Natural killer cell (primary cell): Measurements from ENCODE around the gene COG7. TPM values are rescaled to one million over a fixed set of nuclear protein-coding genes. Genes with fewer than 3 reads are reported as not detected.
A peak's percentile ranks its signal among the peaks of the same experiment; 100 is the strongest.

Experiments used
- ATAC-seq, 3 donors: fragments of 150-1000 bp in 2 of 3; fragments of 200-7000 bp in 1 of 3; cut with Tn5 transposase; 1 replicate in 1 of 3; 2 replicates in 2 of 3; pipeline ENCODE4 v1.10.0; 2021; ENCODE audit warnings: mild to moderate bottlenecking in 2 of 3, moderate library complexity in 2 of 3
- DNase-seq, 2 donors: peaks; one replicate each; pipeline versions ENCODE4 v3.0.0 to v3.0.0-alpha.2; 2013 to 2021; ENCODE audit warnings: mixed read lengths in 1 of 2
- H3K27ac ChIP-seq: one replicate; pipeline ENCODE4 v1.5.1; 2013; ENCODE audit warnings: mild to moderate bottlenecking, low read length
- H3K27me3 ChIP-seq: one replicate; pipeline ENCODE4 v1.6.1; 2013; ENCODE audit warnings: low read length; ENCODE audit not compliant: control insufficient read depth, insufficient read depth
- H3K36me3 ChIP-seq: one replicate; pipeline ENCODE4 v1.6.1; 2013; ENCODE audit warnings: low read length; ENCODE audit not compliant: control insufficient read depth, insufficient read depth
- H3K4me1 ChIP-seq: one replicate; pipeline ENCODE4 v1.6.1; 2013; ENCODE audit warnings: low read length; ENCODE audit not compliant: control insufficient read depth, insufficient read depth
- H3K4me3 ChIP-seq: one replicate; pipeline ENCODE4 v1.5.1; 2013; ENCODE audit warnings: low read length
- H3K9me3 ChIP-seq: one replicate; pipeline ENCODE4 v1.6.1; 2013; ENCODE audit warnings: low read length; ENCODE audit not compliant: control insufficient read depth, insufficient read depth
- H3K27ac Mint-ChIP-seq, 2 donors: one replicate each; pipeline ENCODE4 v1.8.0; 2022; ENCODE audit warnings: mild to moderate bottlenecking in 2 of 2, mixed read lengths in 2 of 2, moderate library complexity in 1 of 2
- H3K27me3 Mint-ChIP-seq, 2 donors: one replicate each; pipeline ENCODE4 v1.8.0; 2022; ENCODE audit warnings: low read depth in 2 of 2, mixed read lengths in 2 of 2
- H3K36me3 Mint-ChIP-seq: one replicate; pipeline ENCODE4 v1.8.0; 2022; ENCODE audit warnings: mixed read lengths
- H3K4me1 Mint-ChIP-seq, 2 donors: one replicate each; pipeline ENCODE4 v1.8.0; 2022; ENCODE audit warnings: mixed read lengths in 2 of 2
- H3K4me3 Mint-ChIP-seq: one replicate; pipeline ENCODE4 v1.8.0; 2022; ENCODE audit warnings: mild to moderate bottlenecking, moderate library complexity, mixed read lengths
- H3K9me3 Mint-ChIP-seq, 2 donors: one replicate each; pipeline ENCODE4 v1.8.0; 2022; ENCODE audit warnings: mixed read lengths in 2 of 2
- CTCF ChIP-seq: fragments of 200-600 bp; IDR thresholded peaks from one replicate; pipeline ENCODE4 v1.8.0; 2022; ENCODE audit warnings: antibody characterized with exemption
- WGBS: methylation state at CpG from one replicate; pipeline ENCODE4 v1.1.7; 2013; ENCODE audit warnings: missing lambda C conversion rate; ENCODE audit not compliant: insufficient coverage; 5-methylcytosine and 5-hydroxymethylcytosine counted together
- intact Hi-C: fragments of 100-400 bp; cut with micrococcal nuclease; formaldehyde crosslinking; loops from one replicate; pipeline ENCODE4 v1.14.2; 2022
- total RNA-seq, 4 donors: library from RNA; stranded (reverse); fragments of 120-200 nt in 1 of 4; gene quantifications; one replicate each; pipeline versions ENCODE4 v1.2.3 to v1.2.4, GENCODE V29; 2013 to 2022

The COG7 gene
- total RNA-seq, 3 donors from 2014 or later (not counting 1 experiment from before 2014, with no cell fraction given) = 18.4 to 26.6 (median 20.3) TPM

- ATAC-seq = no peak
- H3K27me3 Mint-ChIP-seq = no peaks in the 10 kb centered on the region
- no peak overlapping the region for H3K4me3 Mint-ChIP-seq
- Histone ChIP-seq H3K27ac (no peak overlapping the region), H3K27me3 (no peaks in the 10 kb centered on the region), H3K9me3 (no peaks in the 10 kb centered on the region), H3K4me3 (no peak overlapping the region), H3K36me3 (no peaks in the 10 kb centered on the region), H3K4me1 (peaks cover 39% of the 10 kb centered on the region)
- H3K27ac Mint-ChIP-seq = no peak overlapping the region
- 77% methylated on average over 4 of the region's 4 CpGs for WGBS
- H3K4me1 Mint-ChIP-seq = peaks cover 51 to 57% of the 10 kb centered on the region in 2 donors
- H3K36me3 Mint-ChIP-seq = no peaks in the 10 kb centered on the region
- no peaks in the 10 kb centered on the region for H3K9me3 Mint-ChIP-seq
- TF ChIP-seq CTCF = no peak
- DNase-seq = no peak
- intact Hi-C loops = no loop called here
Measured at GRCh38 chr16:23500862-23501225, 47.9 kb upstream of the COG7 start.

GRCh38 chr16:23500212-23500861 is 47.3 kb upstream of the COG7 start:
- Histone ChIP-seq H3K9me3 (no peaks in the 10 kb centered on the region), H3K27ac (no peak overlapping the region), H3K36me3 (peaks cover 4% of the 10 kb centered on the region), H3K4me3 (no peak overlapping the region), H3K27me3 (no peaks in the 10 kb centered on the region), H3K4me1 (peaks cover 39% of the 10 kb centered on the region)
- intact Hi-C loops = no loop called here
- Mint-ChIP-seq H3K4me1 (peaks cover 50 to 54% of the 10 kb centered on the region in 2 donors), H3K9me3 (no peaks in the 10 kb centered on the region), H3K36me3 (no peaks in the 10 kb centered on the region), H3K27ac (peak overlapping the region in 1 of 2 donors; percentile 14), H3K4me3 (no peak overlapping the region), H3K27me3 (no peaks in the 10 kb centered on the region)
- no peak for ATAC-seq
- DNase-seq = no peak
- 94% methylated on average over 20 of the region's 20 CpGs for WGBS
- no peak for TF ChIP-seq CTCF

GRCh38 chr16:23499801-23500200 is 46.8 kb upstream of the COG7 start:
- Mint-ChIP-seq H3K9me3 (no peaks in the 10 kb centered on the region), H3K27ac (peak overlapping the region in 1 of 2 donors; percentile 14), H3K36me3 (no peaks in the 10 kb centered on the region), H3K4me1 (peaks cover 45 to 49% of the 10 kb centered on the region in 2 donors), H3K4me3 (no peak overlapping the region), H3K27me3 (no peaks in the 10 kb centered on the region)
- Histone ChIP-seq H3K4me1 (peaks cover 34% of the 10 kb centered on the region), H3K36me3 (peaks cover 7% of the 10 kb centered on the region), H3K27ac (no peak overlapping the region), H3K9me3 (no peaks in the 10 kb centered on the region), H3K27me3 (no peaks in the 10 kb centered on the region), H3K4me3 (no peak overlapping the region)
- no peak for ATAC-seq
- DNase-seq = no peak
- 85% methylated on average over 7 of the region's 7 CpGs for WGBS
- TF ChIP-seq CTCF = no peak
- intact Hi-C loops = no loop called here

GRCh38 chr16:23498863-23499262 is 45.9 kb upstream of the COG7 start:
- no peaks in the 10 kb centered on the region for H3K9me3 Mint-ChIP-seq
- H3K36me3 Mint-ChIP-seq = no peaks in the 10 kb centered on the region
- Histone ChIP-seq H3K4me3 (no peak overlapping the region), H3K9me3 (no peaks in the 10 kb centered on the region), H3K27ac (no peak overlapping the region), H3K36me3 (peaks cover 14% of the 10 kb centered on the region), H3K4me1 (peaks cover 25% of the 10 kb centered on the region), H3K27me3 (no peaks in the 10 kb centered on the region)
- WGBS = 95% methylated on average over 11 of the region's 11 CpGs
- peaks cover 38 to 39% of the 10 kb centered on the region in 2 donors for H3K4me1 Mint-ChIP-seq
- no peak overlapping the region for H3K4me3 Mint-ChIP-seq
- no peak for TF ChIP-seq CTCF
- intact Hi-C loops = no loop called here
- H3K27ac Mint-ChIP-seq = no peak overlapping the region
- H3K27me3 Mint-ChIP-seq = no peaks in the 10 kb centered on the region
- DNase-seq = no peak
- ATAC-seq = no peak
